Caco-2 (cell line): ENCODE results near the gene ANO6. TPM values are rescaled to one million over a fixed set of nuclear protein-coding genes. Genes with fewer than 3 reads are reported as not detected.

ENCODE experiments used
- BruUV-seq: library from RNA; stranded (reverse); fragments of 400-500 nt; replicated peaks from 2 replicates; lab custom pipeline; 2021; lab: Mats Ljungman, UMichigan
- CTCF ChIA-PET: fragments of 300-600 bp; sonication (Branson Sonifier 250); formaldehyde crosslinking; loops from one replicate; lab custom pipeline; 2022; ENCODE audit warnings: antibody characterized with exemption; lab: Charles Lee
- POLR2A ChIA-PET: fragments of 300-600 bp; sonication (Branson Sonifier 250); formaldehyde crosslinking; loops from one replicate; lab custom pipeline; 2022; ENCODE audit warnings: antibody characterized with exemption; lab: Charles Lee
- DNase-seq, 2 experiments: peaks; one replicate each; pipeline versions ENCODE4 v3.0.0 to v3.0.0-alpha.2; 2020 to 2022
- H3K27me3 ChIP-seq: replicated peaks from 2 replicates; pipeline ENCODE4 v1.6.0; 2011; ENCODE audit warnings: low read length; ENCODE audit not compliant: control insufficient read depth, insufficient read depth
- H3K36me3 ChIP-seq: 2 replicates; pipeline ENCODE4 v1.5.1; 2011; ENCODE audit warnings: low read length; ENCODE audit not compliant: control insufficient read depth, insufficient read depth
- H3K4me1 ChIP-seq: fragments of 250-450 bp; sonication (Bioruptor Pico); 2 replicates; pipeline ENCODE4 v1.5.1; 2020; ENCODE audit warnings: mild to moderate bottlenecking
- H3K4me3 ChIP-seq: 2 replicates; pipeline ENCODE4 v1.5.1; 2011; ENCODE audit warnings: low read depth, mild to moderate bottlenecking, control low read depth, low read length
- H3K9me3 ChIP-seq: fragments of 250-450 bp; sonication (Bioruptor Pico); 2 replicates; pipeline ENCODE4 v1.5.1; 2020; ENCODE audit warnings: mild to moderate bottlenecking, moderate library complexity
- H3K27ac Mint-ChIP-seq: one replicate; pipeline ENCODE4 v1.8.0; 2022; ENCODE audit warnings: mixed read lengths; ENCODE audit not compliant: unreplicated experiment
- H3K27me3 Mint-ChIP-seq: one replicate; pipeline ENCODE4 v1.8.0; 2022; ENCODE audit warnings: mixed read lengths; ENCODE audit not compliant: insufficient read depth, unreplicated experiment
- H3K36me3 Mint-ChIP-seq: one replicate; pipeline ENCODE4 v1.8.0; 2022; ENCODE audit warnings: mild to moderate bottlenecking, mixed read lengths; ENCODE audit not compliant: insufficient read depth, unreplicated experiment
- H3K4me1 Mint-ChIP-seq: one replicate; pipeline ENCODE4 v1.8.0; 2022; ENCODE audit warnings: low read depth, mixed read lengths; ENCODE audit not compliant: unreplicated experiment
- H3K4me3 Mint-ChIP-seq: one replicate; pipeline ENCODE4 v1.8.0; 2022; ENCODE audit warnings: mild to moderate bottlenecking, moderate library complexity, mixed read lengths; ENCODE audit not compliant: unreplicated experiment
- H3K9me3 Mint-ChIP-seq: one replicate; pipeline ENCODE4 v1.8.0; 2022; ENCODE audit warnings: mixed read lengths; ENCODE audit not compliant: unreplicated experiment
- CTCF ChIP-seq, 2 experiments: fragments of 200-600 bp in 1 of 2; IDR thresholded peaks; 1 replicate in 1 of 2; 2 replicates in 1 of 2; pipeline versions ENCODE4 v1.5.1 to v1.8.0; 2011 to 2022; ENCODE audit warnings: antibody characterized with exemption in 1 of 2, control low read depth in 1 of 2, inconsistent platforms in 1 of 2, low read depth in 1 of 2, low read length in 1 of 2, mild to moderate bottlenecking in 1 of 2, moderate library complexity in 1 of 2; ENCODE audit not compliant: insufficient read depth in 1 of 2, severe bottlenecking in 1 of 2, unreplicated experiment in 1 of 2
- intact Hi-C: fragments of 100-400 bp; cut with micrococcal nuclease; formaldehyde crosslinking; loops from one replicate; pipeline ENCODE4 v1.10.0; 2022; ENCODE audit not compliant: unreplicated experiment
- total RNA-seq: library from RNA; stranded (reverse); gene quantifications from 2 replicates; pipeline ENCODE4 v1.2.3, GENCODE V29; 2022

Gene ANO6
- total RNA-seq, 1 experiment from 2014 or later: 126 TPM

DNA sequence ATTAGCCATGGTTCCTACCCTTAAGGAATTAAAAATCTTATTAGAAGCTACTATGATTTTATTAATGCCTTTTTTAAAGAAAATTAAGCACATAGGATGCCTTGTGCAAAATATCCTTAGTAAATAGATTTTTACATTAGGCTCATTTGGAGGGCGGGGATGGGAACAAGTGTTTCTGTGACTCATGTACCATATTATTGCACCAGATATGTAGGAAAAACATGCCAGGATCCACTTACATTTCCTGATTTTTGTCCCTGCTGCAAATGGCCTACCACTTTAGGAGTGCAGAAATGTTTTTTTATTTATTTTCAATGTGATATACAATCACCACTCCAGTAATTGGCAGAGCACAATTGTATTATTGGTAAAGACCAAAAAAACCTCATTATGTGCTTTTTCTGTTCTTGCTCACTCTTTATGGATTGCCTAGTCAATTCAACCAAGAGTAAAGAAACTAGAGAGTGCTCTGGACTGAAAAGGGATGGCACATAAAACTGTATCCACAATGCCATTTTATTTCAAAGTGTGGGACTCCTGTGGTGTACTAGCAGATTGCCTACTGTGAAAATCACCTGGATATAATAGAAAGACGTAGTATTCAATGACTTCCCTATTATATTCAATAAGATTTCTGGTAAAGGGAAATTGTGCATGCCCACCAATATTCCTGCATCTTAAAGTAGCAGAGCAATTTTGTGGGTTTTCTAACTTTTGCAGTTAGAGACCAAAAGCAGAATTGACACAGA, 86.9 kb downstream of the ANO6 start:
- no peak for DNase-seq
- 0 out of 2 replicates have a peak, but pooled peaks cover 2% of the 10 kb centered on the region for H3K36me3 ChIP-seq
- no peak overlapping the region for H3K4me3 ChIP-seq
- H3K27me3 ChIP-seq: no peaks in the 10 kb centered on the region
- peaks cover 25% of the 10 kb centered on the region for H3K4me1 Mint-ChIP-seq
- H3K9me3 ChIP-seq: no peaks in the 10 kb centered on the region
- intact Hi-C loops: no loop called here
- no peaks in the 10 kb centered on the region for H3K9me3 Mint-ChIP-seq
- no peak overlapping the region for H3K4me3 Mint-ChIP-seq
- H3K36me3 Mint-ChIP-seq: peaks cover 40% of the 10 kb centered on the region
- ChIA-PET POLR2A (interaction anchor here (0.6 kb wide), 1 partner anchor 12 kb away, joined by 8 read pairs; no protein-coding TSS in a partner anchor), CTCF (interaction anchor here (0.6 kb wide), 1 partner anchor 92 kb away, joined by 4 read pairs; no protein-coding TSS in a partner anchor)
- TF ChIP-seq CTCF (IDR thresholded peaks at IDR 0.05; ENCODE audit: insufficient read depth in 1 of 2, low read depth in 1 of 2, low read length in 1 of 2, severe bottlenecking in 1 of 2, unreplicated experiment in 1 of 2): no peak
- H3K4me1 ChIP-seq: peaks cover 37% of the 10 kb centered on the region
- no peak overlapping the region for H3K27ac Mint-ChIP-seq
- no peaks in the 10 kb centered on the region for H3K27me3 Mint-ChIP-seq
- BruUV-seq: no TSS peak

GRCh38 chr12:45303945-45304344, 88.0 kb downstream of the ANO6 start:
- POLR2A ChIA-PET: no interaction called here
- DNase-seq: no peak
- H3K27ac Mint-ChIP-seq: peak overlapping the region; percentile 75
- H3K36me3 Mint-ChIP-seq: peaks cover 39% of the 10 kb centered on the region
- 0 out of 2 replicates have a peak, but pooled peaks cover 2% of the 10 kb centered on the region for H3K36me3 ChIP-seq
- BruUV-seq: no TSS peak
- peaks cover 16% of the 10 kb centered on the region for H3K4me1 Mint-ChIP-seq
- no peaks in the 10 kb centered on the region for H3K9me3 Mint-ChIP-seq
- TF ChIP-seq CTCF (IDR thresholded peaks at IDR 0.05; ENCODE audit: insufficient read depth in 1 of 2, low read depth in 1 of 2, low read length in 1 of 2, severe bottlenecking in 1 of 2, unreplicated experiment in 1 of 2): no peak
- no peaks in the 10 kb centered on the region for H3K27me3 ChIP-seq
- H3K4me3 ChIP-seq: no peak overlapping the region
- CTCF ChIA-PET: no interaction called here
- H3K9me3 ChIP-seq: no peaks in the 10 kb centered on the region
- H3K4me3 Mint-ChIP-seq: no peak overlapping the region
- H3K4me1 ChIP-seq: peaks cover 28% of the 10 kb centered on the region
- H3K27me3 Mint-ChIP-seq: no peaks in the 10 kb centered on the region
- intact Hi-C loops: no loop called here

DNA sequence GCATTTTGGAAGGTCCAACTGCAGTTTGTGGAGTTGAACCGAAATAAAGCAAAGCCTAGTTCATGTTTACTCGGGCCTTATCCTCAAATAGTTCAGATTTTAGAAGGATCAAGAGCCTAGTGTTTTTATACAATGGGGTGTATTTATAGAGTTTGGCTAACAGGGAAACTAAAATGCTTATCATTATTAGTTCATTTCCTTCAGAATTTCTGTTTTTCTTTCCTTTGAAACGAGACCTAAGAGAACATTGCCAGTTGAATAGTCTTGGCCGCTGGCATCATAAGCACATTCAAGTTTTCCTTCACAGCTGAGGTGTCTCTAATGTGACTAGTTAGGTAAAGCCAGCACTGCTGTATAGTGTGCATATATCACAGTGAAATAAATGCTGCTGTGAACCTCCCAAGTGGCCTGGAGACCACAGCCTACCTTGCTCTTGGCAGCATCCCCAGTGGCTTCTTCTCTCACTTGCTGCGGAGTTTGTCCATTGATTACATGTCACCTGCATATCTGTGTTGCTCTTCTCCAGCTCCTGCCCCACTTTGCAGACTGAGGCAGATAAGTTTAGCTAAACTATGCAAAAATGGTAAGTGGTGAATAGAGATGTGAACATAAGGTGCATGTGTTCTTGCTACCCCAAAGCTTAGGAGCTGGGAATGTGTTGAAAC, 88.8 kb downstream of the ANO6 start:
- no peaks in the 10 kb centered on the region for H3K27me3 Mint-ChIP-seq
- TF ChIP-seq CTCF (IDR thresholded peaks at IDR 0.05; ENCODE audit: insufficient read depth in 1 of 2, low read depth in 1 of 2, low read length in 1 of 2, severe bottlenecking in 1 of 2, unreplicated experiment in 1 of 2): no peak
- Histone ChIP-seq H3K4me1 (peaks cover 21% of the 10 kb centered on the region), H3K27me3 (no peaks in the 10 kb centered on the region), H3K9me3 (no peaks in the 10 kb centered on the region), H3K4me3 (no peak overlapping the region), H3K36me3 (0 out of 2 replicates have a peak, but pooled peaks cover 2% of the 10 kb centered on the region)
- peak overlapping the region; percentile 75 for H3K27ac Mint-ChIP-seq
- intact Hi-C loops: no loop called here
- peaks cover 32% of the 10 kb centered on the region for H3K36me3 Mint-ChIP-seq
- peaks cover 16% of the 10 kb centered on the region for H3K4me1 Mint-ChIP-seq
- DNase-seq: no peak
- no TSS peak for BruUV-seq
- POLR2A ChIA-PET: no interaction called here
- H3K4me3 Mint-ChIP-seq: no peak overlapping the region
- no peaks in the 10 kb centered on the region for H3K9me3 Mint-ChIP-seq
- CTCF ChIA-PET: no interaction called here
